Measurements from ENCODE around the gene GRID2.
"Not testable (repeated sequence)": the region's sequence is repeated elsewhere in the genome, so short reads cannot be mapped to it uniquely, and the experiment has no call there.

GRID2 gene

DNA sequence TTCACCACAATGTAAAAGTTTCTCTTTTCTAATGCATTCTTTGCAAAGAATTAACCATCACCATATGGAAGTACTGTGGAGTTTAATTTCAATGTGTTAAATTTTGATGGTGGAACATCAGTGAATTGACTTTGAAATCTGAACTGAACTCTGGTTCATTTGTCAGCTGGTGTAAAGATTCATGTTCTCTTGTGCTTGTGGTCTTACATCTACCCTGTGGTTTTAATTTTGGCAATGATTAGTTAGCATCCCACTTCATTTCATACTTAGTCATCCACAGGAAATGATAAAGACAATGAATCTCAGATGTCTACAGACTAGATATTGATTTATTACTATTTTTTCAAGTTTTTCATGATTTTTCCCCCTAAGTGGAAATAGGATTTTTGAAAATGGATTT lies 77.8 kb downstream of the GRID2 start:
- DNase-seq (ENCODE audit: extremely low read depth, low read depth) = no peak
- no peak for TF ChIP-seq CTCF (IDR thresholded peaks at IDR 0.05; ENCODE audit: low read depth, low read length)

DNA sequence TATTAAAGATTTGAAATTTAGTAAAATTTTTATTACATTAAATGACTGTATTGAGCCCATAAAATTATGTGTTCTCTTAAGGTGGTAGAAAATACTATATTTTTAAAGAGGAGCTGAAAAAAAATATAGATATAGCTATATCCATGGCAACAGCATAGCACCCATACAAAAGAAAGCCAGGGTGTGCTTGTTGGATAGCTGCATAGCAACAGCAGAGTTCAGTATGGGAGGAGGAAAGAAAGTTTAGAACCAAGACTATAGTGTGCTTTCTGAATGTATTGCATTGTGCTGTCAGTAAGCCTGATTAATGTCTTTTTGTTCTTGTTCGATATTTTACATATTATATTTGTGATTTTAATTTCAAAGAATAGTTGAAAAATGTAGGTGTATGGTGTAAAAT lies 78.4 kb downstream of the GRID2 start:
- no peak for TF ChIP-seq CTCF (IDR thresholded peaks at IDR 0.05; ENCODE audit: low read depth, low read length)
- no peak for DNase-seq (ENCODE audit: extremely low read depth, low read depth)

DNA sequence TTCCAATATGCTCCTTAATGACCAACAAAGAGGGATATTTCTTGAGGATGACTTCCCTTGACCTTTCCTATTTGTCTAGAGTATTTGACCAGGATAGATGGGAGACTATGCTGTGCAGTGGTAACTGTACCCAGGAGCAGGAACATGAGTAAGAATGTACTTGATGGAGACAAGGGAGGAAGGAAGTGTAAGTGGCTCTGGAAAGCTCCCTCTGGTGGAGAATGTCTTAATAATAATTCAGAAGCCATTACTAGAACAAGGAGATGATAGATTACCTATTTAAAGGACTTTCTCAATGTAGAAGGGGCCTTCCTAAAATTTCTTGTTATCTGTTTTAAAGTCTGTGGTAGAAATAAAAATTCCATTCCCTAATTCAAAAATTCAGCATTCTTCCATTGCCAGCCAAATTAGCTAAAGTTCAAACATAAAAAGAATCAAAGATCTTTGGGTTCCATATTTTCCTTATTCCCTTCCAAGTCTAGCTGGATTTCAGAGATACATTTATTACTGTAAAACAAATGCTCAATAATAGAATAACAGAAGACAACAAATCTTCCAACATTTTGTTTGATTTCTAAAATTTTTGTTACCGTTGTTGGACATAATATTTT lies 83.8 kb downstream of the GRID2 start:
- peak; percentile 53 for TF ChIP-seq CTCF (IDR thresholded peaks at IDR 0.05; ENCODE audit: low read depth, low read length)
- peak; percentile 1 for DNase-seq (ENCODE audit: extremely low read depth, low read depth)

GRCh38 chr4:92399032-92399431 lies 95.3 kb downstream of the GRID2 start:
- no peak for DNase-seq (ENCODE audit: extremely low read depth, low read depth)

DNA sequence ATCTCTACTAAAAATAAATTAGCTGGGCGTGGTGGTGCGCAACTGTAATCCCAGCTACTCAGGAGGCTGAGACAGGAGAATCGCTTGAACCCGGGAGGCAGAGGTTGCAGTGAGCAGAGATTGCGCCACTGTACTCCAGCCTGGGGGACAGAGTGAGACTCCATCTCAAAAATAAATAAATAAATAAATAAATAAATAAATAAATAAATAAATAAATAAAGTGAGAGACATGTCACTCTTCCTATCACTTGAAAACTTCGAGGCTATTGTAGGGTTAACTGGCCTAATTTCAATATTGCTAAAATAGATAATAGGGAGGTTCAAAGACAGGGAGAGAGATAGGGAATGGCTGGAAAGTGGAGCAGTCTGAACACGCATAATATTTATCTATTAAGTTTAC lies 99.8 kb downstream of the GRID2 start:
- not testable (repeated sequence) for DNase-seq (ENCODE audit: extremely low read depth, low read depth)

More at GRCh38 chr4:92399032-92399431, 95.3 kb downstream of the GRID2 start:
- TF ChIP-seq CTCF (IDR thresholded peaks at IDR 0.05; ENCODE audit: low read depth, low read length) = no peak

GRCh38 chr4:92406488-92406887 lies 102.7 kb downstream of the GRID2 start:
- no peak for DNase-seq (ENCODE audit: extremely low read depth, low read depth)
- TF ChIP-seq CTCF (IDR thresholded peaks at IDR 0.05; ENCODE audit: low read depth, low read length) = no peak

GRCh38 chr4:92421920-92422319 lies 118.2 kb downstream of the GRID2 start:
- DNase-seq (ENCODE audit: extremely low read depth, low read depth) = no peak
- no peak for TF ChIP-seq CTCF (IDR thresholded peaks at IDR 0.05; ENCODE audit: low read depth, low read length)

- TF ChIP-seq CTCF (IDR thresholded peaks at IDR 0.05; ENCODE audit: low read depth, low read length) = no peak
Measured at GRCh38 chr4:92433272-92433758, 129.5 kb downstream of the GRID2 start.

GRCh38 chr4:92438722-92439121 lies 135.0 kb downstream of the GRID2 start:
- DNase-seq (ENCODE audit: extremely low read depth, low read depth) = not testable (repeated sequence)

More at GRCh38 chr4:92433272-92433758, 129.5 kb downstream of the GRID2 start:
- no peak for DNase-seq (ENCODE audit: extremely low read depth, low read depth)

DNA sequence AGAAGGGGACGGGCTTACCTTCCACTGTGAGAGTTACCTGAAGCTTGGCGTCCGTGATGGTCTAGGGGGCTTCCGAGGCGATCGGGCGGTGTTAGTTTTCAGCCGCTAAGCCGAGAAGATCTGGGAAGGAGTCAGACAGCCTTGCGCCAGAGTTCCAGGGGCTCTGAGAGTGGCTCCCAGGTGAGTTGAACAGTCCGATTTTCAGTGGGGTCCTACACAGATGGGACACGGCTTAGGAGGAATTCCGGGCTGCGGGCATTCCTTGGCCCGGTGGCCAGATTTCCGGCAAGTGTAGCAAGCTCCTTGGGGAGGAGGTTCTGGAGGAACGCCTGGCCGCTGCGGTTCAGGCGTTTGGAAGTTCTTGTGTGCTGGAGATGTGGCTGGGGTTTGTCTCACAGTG lies 138.4 kb downstream of the GRID2 start:
- not testable (repeated sequence) for DNase-seq (ENCODE audit: extremely low read depth, low read depth)

- DNase-seq (ENCODE audit: extremely low read depth, low read depth) = not testable (repeated sequence)
Measured at GRCh38 chr4:92444143-92444843, 140.5 kb downstream of the GRID2 start.

Measured in AG09319 (cell line).